Activated T-cell treated with anti-CD3 and anti-CD28 coated beads, Interleukin-2, amount 50 U/mL, for 1 hour (primary cell): Measurements from ENCODE around the gene RIPK1.
"Not testable (repeated sequence)": the region's sequence is repeated elsewhere in the genome, so short reads cannot be mapped to it uniquely, and the experiment has no call there.

Experiments used
- DNase-seq: peaks from one replicate; pipeline ENCODE4 v3.0.0-alpha.2; 2020

The RIPK1 gene

GRCh38 chr6:3068329-3069214, at the start of gene RIPK1:
TSS of gene RIPK1 (plus strand) at chr6:3068494. CDS start at chr6:3076824, 8,330 bp downstream.
- DNase-seq, result peak; percentile 95

DNA sequence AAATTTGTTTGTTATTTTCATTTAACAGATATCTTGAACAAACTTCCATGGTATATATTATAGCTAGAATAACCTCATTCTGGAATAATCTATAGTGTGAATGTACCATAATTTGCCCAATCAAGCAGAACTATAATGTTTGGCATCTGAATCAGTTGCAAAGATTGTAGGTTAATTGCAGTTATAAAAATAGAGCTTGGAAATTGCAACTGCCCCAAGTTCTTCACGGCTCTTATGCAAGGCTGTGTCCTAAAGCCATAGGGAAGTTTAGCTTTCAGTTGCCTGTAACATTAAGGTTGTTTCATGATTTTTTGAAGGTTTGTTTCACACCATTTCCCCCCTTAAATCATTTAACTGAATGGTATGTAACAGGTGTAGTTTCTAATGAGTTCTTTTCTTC, 49.2 kb upstream of the RIPK1 start:
- no peak for DNase-seq

DNA sequence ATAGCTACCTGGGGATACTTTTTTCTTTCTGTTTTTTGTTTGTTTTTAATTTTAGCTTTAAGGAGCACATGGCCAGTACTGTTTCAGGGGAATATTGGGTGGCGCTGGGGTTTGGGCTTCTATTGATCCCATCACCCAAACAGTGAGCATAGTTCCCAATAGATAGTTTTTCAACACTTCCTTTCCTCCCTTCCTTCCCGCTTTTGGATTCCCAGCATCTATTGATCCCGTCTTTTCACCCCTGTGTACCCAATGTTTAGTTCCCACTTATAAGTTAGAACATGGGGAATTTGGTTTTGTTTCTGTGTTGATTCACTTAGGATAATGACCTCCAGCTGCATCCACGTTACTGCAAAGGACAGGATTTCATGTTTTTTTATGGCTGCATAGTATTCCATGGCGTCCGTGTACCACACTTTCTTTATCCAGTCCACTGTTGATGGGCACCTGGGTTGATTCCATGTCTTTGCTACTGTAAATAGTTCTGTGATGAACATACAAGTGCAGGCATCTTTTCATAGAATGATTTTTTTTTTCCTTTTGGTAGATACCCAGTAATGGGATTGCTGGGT, 48.5 kb upstream of the RIPK1 start:
- no peak for DNase-seq

GRCh38 chr6:3020976-3021598, 47.2 kb upstream of the RIPK1 start:
- not testable (repeated sequence) for DNase-seq

DNA sequence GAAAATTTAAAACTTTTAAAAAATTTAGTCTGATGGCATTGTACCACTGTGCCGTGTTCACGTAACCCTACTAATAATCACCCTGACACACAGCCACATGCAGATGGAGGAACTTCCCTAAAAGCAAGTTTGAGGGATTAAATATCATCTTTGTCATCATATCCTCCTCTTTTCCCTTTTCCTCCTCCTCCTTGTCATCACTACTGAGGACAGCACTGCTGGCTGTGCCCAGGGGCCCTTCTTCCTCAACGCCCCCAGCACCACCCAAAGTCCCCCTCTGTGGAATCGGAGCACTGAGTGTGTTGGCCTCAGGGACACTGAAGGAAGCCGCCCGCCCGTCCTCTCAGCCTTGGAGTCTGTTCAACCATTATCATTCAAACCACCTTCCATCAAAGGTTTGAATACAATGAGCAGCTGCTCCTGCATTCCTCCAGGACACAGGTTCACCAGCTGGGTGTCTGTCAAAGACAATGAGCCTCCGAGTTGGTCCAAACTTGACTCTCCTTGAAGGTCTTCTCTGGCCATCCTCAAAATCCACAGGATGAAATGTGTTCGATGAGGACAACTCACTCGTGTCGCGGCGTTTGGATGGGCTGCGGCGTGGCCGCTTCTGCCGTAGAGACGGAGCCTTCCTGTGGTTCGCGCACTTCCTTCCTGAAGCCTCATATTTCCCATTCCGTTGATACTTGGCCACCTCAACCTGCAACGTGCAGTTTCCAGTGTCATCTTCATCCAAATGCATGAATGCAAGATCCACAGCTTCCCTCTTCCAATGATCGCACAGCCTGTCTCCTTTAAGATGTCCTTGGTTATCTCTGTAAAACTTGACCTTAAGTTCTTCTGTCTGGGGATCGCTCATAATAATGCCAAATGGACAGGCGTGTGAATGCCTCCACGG, 45.3 kb upstream of the RIPK1 start:
- peak; percentile 52 for DNase-seq

GRCh38 chr6:3023663-3024483, 44.4 kb upstream of the RIPK1 start:
- DNase-seq, result peak; percentile 87

- peak; percentile 58 for DNase-seq
These were observed 41.3 kb upstream of the RIPK1 start for GRCh38 chr6:3026791-3027626.

GRCh38 chr6:3028156-3028555, 40.1 kb upstream of the RIPK1 start:
- DNase-seq, result not testable (repeated sequence)

- DNase-seq, result no peak
These were observed 36.2 kb upstream of the RIPK1 start for GRCh38 chr6:3031857-3032640.

- no peak for DNase-seq
These were observed 35.3 kb upstream of the RIPK1 start for GRCh38 chr6:3032986-3033385.

- no peak for DNase-seq
These were observed 34.6 kb upstream of the RIPK1 start for GRCh38 chr6:3033652-3034051.

- DNase-seq, result no peak
These were observed 32.9 kb upstream of the RIPK1 start for GRCh38 chr6:3035397-3035796.

- DNase-seq, result no peak
These were observed 31.2 kb upstream of the RIPK1 start for GRCh38 chr6:3036861-3037637.

DNA sequence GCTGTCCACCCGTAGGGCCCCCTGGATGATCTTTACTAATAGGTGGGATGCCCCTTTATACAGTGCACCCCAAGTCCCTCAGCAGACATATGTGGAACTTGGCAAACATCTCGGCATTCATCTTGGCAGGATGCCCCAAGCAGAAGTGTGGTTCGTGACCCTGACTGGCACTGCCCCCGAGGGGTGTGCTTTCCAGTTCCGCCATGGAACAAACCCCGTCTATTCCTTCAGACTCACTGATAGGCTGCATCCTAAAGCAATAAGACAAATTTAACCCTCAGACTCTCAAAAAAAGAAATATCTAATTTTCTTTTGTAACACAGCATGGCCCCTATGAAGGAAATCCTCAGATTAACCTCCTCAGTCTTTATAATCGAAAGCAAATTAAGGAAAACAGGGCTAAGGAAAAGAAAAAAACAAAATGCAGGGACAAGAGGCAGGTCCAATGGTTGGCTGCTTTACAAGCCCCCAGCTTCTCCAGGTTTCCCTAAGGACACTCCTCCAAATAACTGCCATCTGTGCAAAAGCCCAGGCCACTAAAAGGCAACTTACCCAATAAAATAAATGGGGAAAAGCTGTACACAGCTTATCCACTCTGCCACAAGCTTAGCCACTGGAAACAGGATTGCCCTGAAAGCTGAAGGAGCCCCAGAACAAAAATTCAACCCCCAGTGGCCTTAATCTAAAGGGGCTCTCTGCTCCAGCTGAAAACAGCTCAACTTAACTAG, 30.5 kb upstream of the RIPK1 start:
- DNase-seq, result no peak

GRCh38 chr6:3039384-3039783, 28.9 kb upstream of the RIPK1 start:
- no peak for DNase-seq

GRCh38 chr6:3041147-3041546, 27.1 kb upstream of the RIPK1 start:
- no peak for DNase-seq

- DNase-seq, result no peak
These were observed 26.7 kb upstream of the RIPK1 start for GRCh38 chr6:3041606-3042005.

- DNase-seq, result no peak
These were observed 22.9 kb upstream of the RIPK1 start for GRCh38 chr6:3045369-3045768.

DNA sequence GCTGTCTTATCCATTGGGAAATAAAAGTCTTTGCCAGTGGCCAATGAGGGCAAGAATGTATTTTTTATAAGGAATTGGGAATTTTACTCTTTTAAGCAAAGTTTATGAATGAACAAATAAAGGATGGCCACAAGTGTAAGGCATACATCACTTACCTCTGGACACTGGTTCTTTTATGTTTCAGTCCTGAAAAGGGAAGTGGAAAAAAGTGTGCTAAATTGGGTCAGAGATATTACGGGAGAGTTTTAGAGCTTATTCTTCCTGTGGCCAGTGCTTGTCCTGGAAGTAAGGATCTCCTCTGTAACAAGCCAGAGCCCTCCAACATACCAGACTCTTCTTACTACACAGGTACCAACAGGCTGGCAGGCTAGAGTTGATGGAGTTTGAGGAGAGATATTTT, 22.5 kb upstream of the RIPK1 start:
- no peak for DNase-seq
